Endothelial cell of umbilical vein (primary cell): ENCODE results near the gene DPP6. TPM values are rescaled to one million over a fixed set of nuclear protein-coding genes. Genes with fewer than 3 reads are reported as not detected.
"Not testable (repeated sequence)": the region's sequence is repeated elsewhere in the genome, so short reads cannot be mapped to it uniquely, and the experiment has no call there.

Experiments
- BruUV-seq: library from RNA; stranded (reverse); fragments of 400-500 nt; replicated peaks from 2 replicates; lab custom pipeline; 2021; lab: Mats Ljungman, UMichigan
- CTCF ChIA-PET: fragments of 300-600, 350-600 bp; sonication (Branson Sonifier 250); formaldehyde crosslinking; loops from one replicate; lab custom pipeline; 2021; ENCODE audit warnings: antibody characterized with exemption, inconsistent platforms; lab: Charles Lee
- POLR2A ChIA-PET: fragments of 300-600, 350-600 bp; sonication (Branson Sonifier 250); formaldehyde crosslinking; loops from one replicate; lab custom pipeline; 2021; ENCODE audit warnings: antibody characterized with exemption, inconsistent platforms; lab: Charles Lee
- DNase-seq: peaks from one replicate; pipeline ENCODE4 v3.0.0-alpha.2; 2011; ENCODE audit warnings: low read depth, low spot score
- FAIRE-seq: peaks from 2 replicates; lab custom pipeline; 2011; peaks lifted over from hg19 to GRCh38; lab: Jason Lieb, UNC
- H2AFZ ChIP-seq: 2 replicates; pipeline ENCODE4 v1.6.0; 2012; ENCODE audit warnings: low read depth, low read length, control low read depth, inconsistent platforms
- H3K27ac ChIP-seq: 2 replicates; pipeline ENCODE4 v1.5.1; 2011; ENCODE audit warnings: low read depth, mild to moderate bottlenecking, control low read depth, low read length, moderate library complexity; ENCODE audit not compliant: insufficient read depth
- H3K27me3 ChIP-seq, 2 experiments: 2 replicates each; pipeline versions ENCODE4 v1.6.0 to v1.6.1; 2011; ENCODE audit warnings: low read length in 2 of 2, mixed read lengths in 1 of 2; ENCODE audit not compliant: control insufficient read depth in 2 of 2, insufficient read depth in 2 of 2
- H3K36me3 ChIP-seq, 2 experiments: 2 replicates in 1 of 2; 3 replicates in 1 of 2; pipeline ENCODE4 v1.5.1; 2011; ENCODE audit warnings: low read length in 2 of 2, mild to moderate bottlenecking in 1 of 2, moderate library complexity in 1 of 2; ENCODE audit not compliant: control insufficient read depth in 2 of 2, insufficient read depth in 2 of 2; ENCODE audit errors: extremely low read depth in 1 of 2
- H3K4me1 ChIP-seq: 3 replicates; pipeline ENCODE4 v1.5.1; 2011; ENCODE audit warnings: mild to moderate bottlenecking, low read length; ENCODE audit not compliant: control insufficient read depth, insufficient read depth; ENCODE audit errors: extremely low read depth
- H3K4me2 ChIP-seq: 2 replicates; pipeline ENCODE4 v1.6.1; 2011; ENCODE audit warnings: low read length, control low read depth, mixed read lengths; ENCODE audit not compliant: insufficient read depth
- H3K4me3 ChIP-seq, 3 experiments: fragments of 200-600 bp in 1 of 3; sonication (generic), shearing (Covaris generic) in 1 of 3; replicated peaks in 1 of 3; 2 replicates each; pipeline ENCODE4 v1.5.1; 2011 to 2016; ENCODE audit warnings: control low read depth in 3 of 3, low read length in 3 of 3, mild to moderate bottlenecking in 2 of 3, inconsistent platforms in 1 of 3, low read depth in 1 of 3, moderate library complexity in 1 of 3; ENCODE audit not compliant: insufficient read depth in 1 of 3
- H3K79me2 ChIP-seq: 2 replicates; pipeline ENCODE4 v1.6.0; 2012; ENCODE audit warnings: low read length, inconsistent platforms; ENCODE audit not compliant: control insufficient read depth, insufficient read depth
- H3K9ac ChIP-seq: replicated peaks from 2 replicates; pipeline ENCODE3; 2011; ENCODE audit warnings: low read length, control low read depth; ENCODE audit not compliant: insufficient read depth; ENCODE audit errors: extremely low read depth
- H3K9me1 ChIP-seq: replicated peaks from 3 replicates; pipeline ENCODE4 v1.6.0; 2011; ENCODE audit warnings: mild to moderate bottlenecking, low read length; ENCODE audit not compliant: control insufficient read depth, insufficient read depth; ENCODE audit errors: extremely low read depth
- H3K9me3 ChIP-seq: replicated peaks from 2 replicates; pipeline ENCODE4 v1.5.1; 2012; ENCODE audit warnings: low read length, inconsistent platforms; ENCODE audit not compliant: control insufficient read depth, insufficient read depth
- H4K20me1 ChIP-seq: replicated peaks from 2 replicates; pipeline ENCODE3; 2011; ENCODE audit warnings: mild to moderate bottlenecking, low read length; ENCODE audit not compliant: control insufficient read depth, insufficient read depth; ENCODE audit errors: extremely low read depth
- dilution Hi-C: fragments of 300-500 bp; cut with MboI; formaldehyde crosslinking; loops from one replicate; pipeline ENCODE4 v1.15.0; 2019; ENCODE audit warnings: low sequenced_read_pairs; ENCODE audit not compliant: extremely low pct_ligation_motif_present
- intact Hi-C: fragments of 100-400 bp; cut with micrococcal nuclease; formaldehyde crosslinking; loops from one replicate; pipeline ENCODE4 v1.10.0; 2022
- polyA plus RNA-seq, 4 experiments: library from polyadenylated mRNA; depleted of rRNA in 3 of 4; stranded (reverse) in 3 of 4; unstranded in 1 of 4; fragments of >200 nt; gene quantifications; 2 replicates each; pipeline versions ENCODE4 v1.2.1 to v1.2.3, GENCODE V29; 2011 to 2012; ENCODE audit warnings: missing spikeins in 1 of 4
- total RNA-seq: library from RNA; stranded (reverse); gene quantifications from 2 replicates; pipeline ENCODE4 v1.2.3, GENCODE V29; 2021

DPP6 gene
- total and polyA plus RNA-seq, 2 donors (not counting 3 experiments of a cell fraction or from before 2014, with no cell fraction given): not detected

DNA sequence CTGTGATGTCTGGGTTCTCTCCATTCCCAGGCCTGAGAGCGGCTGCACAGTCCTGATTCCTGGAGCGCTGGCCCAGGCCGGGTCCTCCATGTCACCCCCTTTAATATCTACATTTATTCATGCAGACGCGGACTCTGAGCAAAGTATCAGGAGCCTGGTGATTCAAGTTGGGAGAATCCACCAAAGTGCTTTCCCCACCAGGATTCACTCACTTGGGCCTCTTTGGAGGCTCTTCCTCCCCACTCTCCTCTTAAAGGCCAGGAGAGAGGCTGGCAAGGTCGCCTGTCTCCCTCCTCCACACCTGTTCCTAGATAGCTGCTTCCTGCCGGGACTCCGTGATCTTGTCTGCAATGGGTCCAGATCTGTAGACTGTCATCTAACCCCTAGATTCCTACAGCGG lies 98.5 kb downstream of the DPP6 start:
- H3K27ac ChIP-seq, H2AFZ ChIP-seq, intact Hi-C loops, H3K79me2 ChIP-seq, POLR2A ChIA-PET, DNase-seq, BruUV-seq, H3K9ac ChIP-seq, H3K4me1 ChIP-seq, dilution Hi-C loops, H3K27me3 ChIP-seq, H3K9me1 ChIP-seq, H3K9me3 ChIP-seq, CTCF ChIA-PET, H4K20me1 ChIP-seq, H3K4me2 ChIP-seq, FAIRE-seq, H3K36me3 ChIP-seq, H3K4me3 ChIP-seq: not testable (repeated sequence)

- H3K27ac ChIP-seq, H3K9me3 ChIP-seq, H3K9ac ChIP-seq, H4K20me1 ChIP-seq, H3K4me2 ChIP-seq, CTCF ChIA-PET, H3K4me1 ChIP-seq, intact Hi-C loops, DNase-seq, H3K36me3 ChIP-seq, FAIRE-seq, POLR2A ChIA-PET, H3K9me1 ChIP-seq, H3K4me3 ChIP-seq, BruUV-seq, H2AFZ ChIP-seq, H3K27me3 ChIP-seq, dilution Hi-C loops, H3K79me2 ChIP-seq: not testable (repeated sequence)
Measured at GRCh38 chr7:154151306-154151705, 99.1 kb downstream of the DPP6 start.

DNA sequence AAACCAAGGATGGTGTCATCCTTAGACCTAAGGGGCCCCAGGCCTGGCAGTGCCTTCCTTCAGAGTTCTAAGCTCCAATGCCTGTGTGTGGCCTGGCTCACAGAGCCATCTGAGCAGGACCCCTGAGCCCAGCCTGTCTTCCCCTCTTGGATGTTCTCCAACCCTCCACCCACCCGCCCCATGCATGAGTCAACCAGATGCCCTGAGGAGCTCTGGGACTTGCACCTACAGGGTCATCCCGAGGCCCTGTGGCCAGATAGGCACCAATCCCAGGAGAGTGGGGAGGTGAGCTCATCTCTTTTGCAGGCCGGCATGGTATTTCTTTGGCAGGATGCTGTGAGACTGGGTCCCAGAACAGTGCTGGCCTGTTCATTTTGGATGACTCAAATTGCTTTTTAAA lies 103.7 kb downstream of the DPP6 start:
- H3K9ac ChIP-seq, H4K20me1 ChIP-seq, H3K4me2 ChIP-seq, H3K27ac ChIP-seq, CTCF ChIA-PET, FAIRE-seq, H3K27me3 ChIP-seq, H3K9me3 ChIP-seq, intact Hi-C loops, dilution Hi-C loops, H3K4me1 ChIP-seq, H3K4me3 ChIP-seq, H2AFZ ChIP-seq, BruUV-seq, H3K36me3 ChIP-seq, H3K9me1 ChIP-seq, DNase-seq, H3K79me2 ChIP-seq, POLR2A ChIA-PET: not testable (repeated sequence)

DNA sequence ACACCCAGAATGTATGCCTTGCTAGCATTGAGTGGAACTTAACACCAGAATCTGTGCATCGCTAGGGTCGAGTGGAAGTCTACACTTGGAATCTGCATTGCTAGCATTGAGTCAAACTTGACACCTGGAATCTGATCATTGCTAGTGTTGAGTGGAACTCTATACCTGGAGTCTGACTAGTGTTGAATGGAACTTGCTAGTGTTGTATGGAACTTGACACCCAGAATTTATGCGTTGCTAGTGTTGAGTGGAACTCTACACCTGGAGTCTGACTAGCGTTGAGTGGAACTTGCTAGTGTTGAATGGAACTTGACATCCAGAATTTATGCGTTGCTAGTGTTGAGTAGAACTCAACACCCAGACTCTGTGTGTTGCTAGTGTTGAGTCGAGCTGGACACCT lies 110.7 kb downstream of the DPP6 start:
- FAIRE-seq, H3K9me1 ChIP-seq, POLR2A ChIA-PET, H3K4me3 ChIP-seq, BruUV-seq, intact Hi-C loops, H2AFZ ChIP-seq, DNase-seq, H3K27ac ChIP-seq, H3K4me1 ChIP-seq, H3K27me3 ChIP-seq, H3K36me3 ChIP-seq, H3K4me2 ChIP-seq, H3K9ac ChIP-seq, CTCF ChIA-PET, H3K9me3 ChIP-seq, H4K20me1 ChIP-seq, H3K79me2 ChIP-seq, dilution Hi-C loops: not testable (repeated sequence)
